Glutamatergic neuron (in vitro differentiated cells): ENCODE results near the gene JPH2. TPM values are rescaled to one million over a fixed set of nuclear protein-coding genes. Genes with fewer than 3 reads are reported as not detected.

Experiments
- DNase-seq: peaks from one replicate; pipeline ENCODE4 v3.0.0; 2022
- H3K27ac Mint-ChIP-seq: one replicate; pipeline ENCODE4 v1.8.0; 2020; ENCODE audit warnings: mild to moderate bottlenecking, mixed read lengths, inconsistent platforms; ENCODE audit not compliant: unreplicated experiment
- H3K27me3 Mint-ChIP-seq: one replicate; pipeline ENCODE4 v1.8.0; 2020; ENCODE audit warnings: mild to moderate bottlenecking, moderate library complexity, mixed read lengths, inconsistent platforms; ENCODE audit not compliant: unreplicated experiment
- H3K36me3 Mint-ChIP-seq: one replicate; pipeline ENCODE4 v1.8.0; 2020; ENCODE audit warnings: mild to moderate bottlenecking, mixed read lengths, inconsistent platforms; ENCODE audit not compliant: unreplicated experiment
- H3K4me1 Mint-ChIP-seq: one replicate; pipeline ENCODE4 v1.8.0; 2020; ENCODE audit warnings: mild to moderate bottlenecking, low read depth, mixed read lengths, inconsistent platforms; ENCODE audit not compliant: unreplicated experiment
- H3K4me3 Mint-ChIP-seq: one replicate; pipeline ENCODE4 v1.8.0; 2020; ENCODE audit warnings: mild to moderate bottlenecking, mixed read lengths, inconsistent platforms; ENCODE audit not compliant: unreplicated experiment
- H3K9me3 Mint-ChIP-seq: one replicate; pipeline ENCODE4 v1.8.0; 2020; ENCODE audit warnings: mild to moderate bottlenecking, moderate library complexity, mixed read lengths, inconsistent platforms; ENCODE audit not compliant: unreplicated experiment
- total RNA-seq: library from RNA; stranded (reverse); fragmentation: NEBNext Ultra II Directional; extraction: Animal tissue kit (Norgen Biotek cat#: 25700); gene quantifications from one replicate; pipeline ENCODE4 v1.2.1, GENCODE V29; 2021; ENCODE audit not compliant: unreplicated experiment
- TF ChIP-seq, protein P1 (sequence below): fragments of 200-600 bp; sonication (generic); IDR thresholded peaks from one replicate; pipeline ENCODE4 v1.5.0; 2021; ENCODE audit not compliant: partially characterized antibody, unreplicated experiment

Gene JPH2
- total RNA-seq, 1 donor from 2014 or later = 0.07 TPM

DNA sequence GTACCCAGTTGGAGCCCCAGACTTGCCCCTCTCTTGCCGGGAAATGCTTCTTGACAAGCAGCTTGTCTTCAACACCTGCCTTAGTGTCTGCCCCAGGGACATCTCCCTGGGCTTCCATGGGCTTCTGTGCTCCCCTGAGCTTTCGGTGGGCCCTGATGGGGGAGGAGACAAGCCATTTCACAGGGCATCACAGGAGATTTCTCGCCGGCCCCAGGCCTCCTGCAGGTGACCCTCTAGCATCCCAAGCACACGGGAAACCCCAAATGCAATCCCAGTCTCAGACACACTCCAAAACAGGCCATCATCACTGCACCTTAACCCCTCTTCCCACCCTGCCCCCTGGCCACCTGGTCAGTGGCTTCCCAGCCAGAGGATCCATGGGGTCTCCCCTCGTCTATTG, 74.5 kb downstream of the JPH2 start:
- no peaks in the 10 kb centered on the region for H3K9me3 Mint-ChIP-seq
- no peak overlapping the region for H3K27ac Mint-ChIP-seq
- H3K4me3 Mint-ChIP-seq = no peak overlapping the region
- H3K36me3 Mint-ChIP-seq = peaks cover 7% of the 10 kb centered on the region
- no peak for DNase-seq
- no peaks in the 10 kb centered on the region for H3K4me1 Mint-ChIP-seq
- TF ChIP-seq, protein P1, sequence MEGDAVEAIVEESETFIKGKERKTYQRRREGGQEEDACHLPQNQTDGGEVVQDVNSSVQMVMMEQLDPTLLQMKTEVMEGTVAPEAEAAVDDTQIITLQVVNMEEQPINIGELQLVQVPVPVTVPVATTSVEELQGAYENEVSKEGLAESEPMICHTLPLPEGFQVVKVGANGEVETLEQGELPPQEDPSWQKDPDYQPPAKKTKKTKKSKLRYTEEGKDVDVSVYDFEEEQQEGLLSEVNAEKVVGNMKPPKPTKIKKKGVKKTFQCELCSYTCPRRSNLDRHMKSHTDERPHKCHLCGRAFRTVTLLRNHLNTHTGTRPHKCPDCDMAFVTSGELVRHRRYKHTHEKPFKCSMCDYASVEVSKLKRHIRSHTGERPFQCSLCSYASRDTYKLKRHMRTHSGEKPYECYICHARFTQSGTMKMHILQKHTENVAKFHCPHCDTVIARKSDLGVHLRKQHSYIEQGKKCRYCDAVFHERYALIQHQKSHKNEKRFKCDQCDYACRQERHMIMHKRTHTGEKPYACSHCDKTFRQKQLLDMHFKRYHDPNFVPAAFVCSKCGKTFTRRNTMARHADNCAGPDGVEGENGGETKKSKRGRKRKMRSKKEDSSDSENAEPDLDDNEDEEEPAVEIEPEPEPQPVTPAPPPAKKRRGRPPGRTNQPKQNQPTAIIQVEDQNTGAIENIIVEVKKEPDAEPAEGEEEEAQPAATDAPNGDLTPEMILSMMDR = no peak
- peaks cover 1% of the 10 kb centered on the region for H3K27me3 Mint-ChIP-seq

DNA sequence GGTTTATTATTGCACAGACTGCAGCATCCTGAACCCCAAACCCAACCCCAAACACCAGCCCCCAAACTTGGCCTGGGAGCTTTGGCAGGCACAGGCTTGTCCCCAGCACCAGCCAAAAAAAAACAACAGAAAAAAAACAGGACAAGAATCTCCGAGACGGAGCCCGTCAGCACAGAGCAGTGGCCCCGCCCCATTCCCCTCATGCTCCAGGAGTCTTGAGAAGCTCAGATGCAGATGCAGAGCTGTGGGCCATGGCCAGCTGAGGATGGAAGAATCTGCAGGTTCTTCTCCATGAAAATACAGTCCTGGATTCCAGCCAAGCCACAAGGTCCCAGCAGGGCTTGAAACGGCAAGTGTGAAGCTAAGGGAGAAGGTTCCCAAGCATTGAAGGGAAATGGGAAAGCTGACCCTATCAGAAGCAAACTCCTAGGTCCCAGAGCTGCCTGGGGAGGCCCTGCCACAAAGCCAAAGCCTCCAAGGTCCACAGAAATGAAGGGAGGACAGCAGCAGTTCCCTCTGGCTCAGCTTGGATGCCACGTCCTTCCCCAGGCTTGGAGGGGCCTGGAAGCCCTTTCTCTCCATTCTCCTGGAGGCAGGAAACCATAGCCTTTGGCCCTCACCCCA, 75.2 kb downstream of the JPH2 start:
- TF ChIP-seq, protein P1 = no peak
- H3K27me3 Mint-ChIP-seq = peaks cover 1% of the 10 kb centered on the region
- no peaks in the 10 kb centered on the region for H3K9me3 Mint-ChIP-seq
- DNase-seq = no peak
- peaks cover 9% of the 10 kb centered on the region for H3K36me3 Mint-ChIP-seq
- H3K4me1 Mint-ChIP-seq = no peaks in the 10 kb centered on the region
- H3K27ac Mint-ChIP-seq = no peak overlapping the region
- H3K4me3 Mint-ChIP-seq = no peak overlapping the region

DNA sequence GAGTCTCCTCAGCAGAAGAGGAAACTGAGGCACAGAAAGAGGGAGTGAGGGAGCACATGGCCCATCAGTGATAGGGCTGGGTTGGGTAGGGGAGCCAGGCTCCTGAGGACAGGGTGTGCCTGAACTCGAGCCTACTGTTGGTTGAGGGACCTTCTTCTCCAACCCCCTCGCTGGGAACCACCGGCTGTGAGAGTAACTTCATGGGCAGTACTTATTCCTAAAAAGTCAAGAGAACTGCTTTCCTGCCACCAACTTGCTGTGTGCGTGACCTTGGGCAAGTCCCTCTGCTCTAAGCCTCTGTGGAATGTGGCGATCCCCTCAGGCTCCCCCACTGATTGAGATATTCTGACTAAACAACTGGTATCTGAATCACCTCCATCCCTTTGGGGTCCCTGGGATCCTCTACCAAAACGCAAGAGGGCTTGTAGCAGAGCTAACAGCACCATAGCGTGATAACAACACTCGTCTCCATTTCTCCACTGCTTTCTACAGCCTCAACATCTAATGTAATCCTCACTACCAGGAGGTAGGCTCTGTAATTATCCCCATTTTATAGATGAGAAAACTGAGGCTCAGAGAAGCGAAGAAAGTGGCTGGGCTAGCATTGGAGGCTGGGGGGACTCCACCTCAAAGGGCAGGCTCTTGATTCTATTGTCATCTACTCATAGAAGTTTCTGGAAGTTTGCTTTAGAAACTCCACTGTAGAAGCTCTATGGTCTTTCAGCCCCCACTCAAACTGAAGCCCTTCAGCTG, 76.0 kb downstream of the JPH2 start:
- H3K9me3 Mint-ChIP-seq = no peaks in the 10 kb centered on the region
- no peak overlapping the region for H3K27ac Mint-ChIP-seq
- no peaks in the 10 kb centered on the region for H3K4me1 Mint-ChIP-seq
- TF ChIP-seq, protein P1 = no peak
- no peak overlapping the region for H3K4me3 Mint-ChIP-seq
- peaks cover 1% of the 10 kb centered on the region for H3K27me3 Mint-ChIP-seq
- no peak for DNase-seq
- H3K36me3 Mint-ChIP-seq = peaks cover 9% of the 10 kb centered on the region

DNA sequence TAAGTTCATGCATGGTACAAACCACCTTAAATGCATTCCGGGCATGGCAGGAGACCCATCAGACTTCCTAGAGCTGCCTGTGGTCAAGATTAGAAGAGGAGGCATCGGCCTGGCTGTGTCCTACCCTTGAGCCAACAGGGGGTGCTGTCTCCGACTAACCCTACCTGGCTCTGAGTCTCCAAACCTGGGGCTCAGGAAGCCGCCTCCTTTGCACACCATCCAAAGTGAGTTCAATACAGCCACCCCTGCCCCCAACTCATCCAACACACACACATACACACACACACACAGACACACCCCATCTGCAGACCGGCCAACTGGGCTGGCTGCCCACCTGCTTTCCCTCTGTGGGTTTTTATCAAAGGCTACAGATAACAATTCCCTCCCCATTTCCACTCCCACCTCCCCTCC, 77.0 kb downstream of the JPH2 start:
- Mint-ChIP-seq H3K4me1 (no peaks in the 10 kb centered on the region), H3K27ac (no peak overlapping the region), H3K27me3 (peaks cover 1% of the 10 kb centered on the region), H3K4me3 (no peak overlapping the region), H3K9me3 (no peaks in the 10 kb centered on the region), H3K36me3 (peaks cover 9% of the 10 kb centered on the region)
- TF ChIP-seq, protein P1 = no peak
- no peak for DNase-seq

DNA sequence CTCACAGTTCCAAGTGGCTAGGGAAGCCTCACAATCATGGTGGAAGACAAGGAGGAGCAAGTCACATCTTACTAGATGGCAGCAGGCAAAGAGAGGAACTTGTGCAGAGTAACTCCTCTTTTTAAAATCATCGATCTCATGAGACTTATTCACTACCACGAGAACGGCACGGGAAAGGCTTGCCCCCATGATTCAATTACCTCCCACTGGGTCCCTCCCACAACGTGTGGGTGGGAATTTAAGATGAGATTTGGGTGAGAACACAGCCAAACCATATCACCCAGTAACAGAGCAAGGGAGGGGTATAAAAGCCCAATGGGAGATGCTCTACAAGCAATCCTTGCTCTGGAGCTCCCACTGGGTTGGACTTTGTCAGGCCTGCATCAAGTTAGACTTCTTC, 80.4 kb downstream of the JPH2 start:
- TF ChIP-seq, protein P1 = no peak
- Mint-ChIP-seq H3K4me3 (no peak overlapping the region), H3K27ac (no peak overlapping the region), H3K36me3 (peaks cover 9% of the 10 kb centered on the region), H3K9me3 (no peaks in the 10 kb centered on the region), H3K27me3 (no peaks in the 10 kb centered on the region), H3K4me1 (no peaks in the 10 kb centered on the region)
- no peak for DNase-seq
